H1 (cell line): ENCODE results near the gene KRTAP5-1. TPM values are rescaled to one million over a fixed set of nuclear protein-coding genes. Genes with fewer than 3 reads are reported as not detected.

Experiments used
- CTCF ChIA-PET: fragments of 300-600 bp; sonication (Branson Sonifier 250); formaldehyde crosslinking; loops from one replicate; lab custom pipeline; 2021; ENCODE audit not compliant: partially characterized antibody; lab: Charles Lee
- POLR2A ChIA-PET: fragments of 300-600 bp; sonication (Branson Sonifier 250); formaldehyde crosslinking; loops from one replicate; lab custom pipeline; 2021; ENCODE audit warnings: inconsistent platforms; ENCODE audit not compliant: partially characterized antibody; lab: Charles Lee
- DNase-seq, 2 experiments: peaks; one replicate each; pipeline versions ENCODE4 v3.0.0 to v3.0.0-alpha.2; 2010 to 2022; ENCODE audit warnings: low spot score in 2 of 2, low read depth in 1 of 2, mixed read lengths in 1 of 2
- FAIRE-seq: peaks from 2 replicates; lab custom pipeline; 2011; peaks lifted over from hg19 to GRCh38; lab: Jason Lieb, UNC
- H2AFZ ChIP-seq: 2 replicates; pipeline ENCODE4 v1.8.1; 2012; ENCODE audit warnings: low read length, inconsistent platforms
- H2AK5ac ChIP-seq: 2 replicates; pipeline ENCODE4 v1.6.1; 2013; ENCODE audit warnings: low read depth, low read length
- H2BK120ac ChIP-seq: replicated peaks from 2 replicates; pipeline ENCODE3; 2013; ENCODE audit warnings: low read depth, low read length, inconsistent platforms
- H2BK12ac ChIP-seq: 2 replicates; pipeline ENCODE4 v1.6.1; 2013; ENCODE audit warnings: low read depth, low read length
- H2BK15ac ChIP-seq: 2 replicates; pipeline ENCODE4 v1.6.1; 2013; ENCODE audit warnings: low read length
- H2BK20ac ChIP-seq: 2 replicates; pipeline ENCODE4 v1.6.1; 2013; ENCODE audit warnings: low read length
- H2BK5ac ChIP-seq: 2 replicates; pipeline ENCODE4 v1.6.1; 2013; ENCODE audit warnings: low read depth, low read length
- H3K14ac ChIP-seq: 2 replicates; pipeline ENCODE4 v1.6.1; 2013; ENCODE audit warnings: inconsistent platforms; ENCODE audit not compliant: insufficient read length
- H3K18ac ChIP-seq: 2 replicates; pipeline ENCODE4 v1.6.1; 2013; ENCODE audit warnings: low read length; ENCODE audit errors: extremely low read depth
- H3K23ac ChIP-seq: 2 replicates; pipeline ENCODE4 v1.6.1; 2013; ENCODE audit warnings: inconsistent platforms; ENCODE audit not compliant: insufficient read length
- H3K23me2 ChIP-seq: 2 replicates; pipeline ENCODE4 v1.6.1; 2013; ENCODE audit warnings: low read depth, low read length
- H3K27ac ChIP-seq: 2 replicates; pipeline ENCODE4 v1.6.1; 2011; ENCODE audit warnings: low read depth, low read length, inconsistent platforms
- H3K27me3 ChIP-seq, 4 experiments: replicated peaks in 1 of 4; 1 replicate in 1 of 4; 2 replicates in 3 of 4; pipeline versions ENCODE4 v1.6.1 to v1.8.1; 2011 to 2013; ENCODE audit warnings: low read length in 3 of 4, mild to moderate bottlenecking in 3 of 4, inconsistent platforms in 2 of 4, mixed read lengths in 2 of 4, moderate library complexity in 1 of 4; ENCODE audit not compliant: control insufficient read depth in 3 of 4, insufficient read depth in 3 of 4; ENCODE audit errors: extremely low read depth in 1 of 4
- H3K36me3 ChIP-seq, 4 experiments: 2 replicates each; pipeline versions ENCODE4 v1.6.1 to v1.8.1; 2011 to 2013; ENCODE audit warnings: mild to moderate bottlenecking in 4 of 4, low read length in 3 of 4, moderate library complexity in 2 of 4, control low read depth in 1 of 4, inconsistent platforms in 1 of 4; ENCODE audit not compliant: insufficient read depth in 4 of 4, control insufficient read depth in 2 of 4
- H3K4ac ChIP-seq: replicated peaks from 2 replicates; pipeline ENCODE3; 2013; ENCODE audit warnings: low read length, low read depth, mixed read lengths, inconsistent platforms; ENCODE audit not compliant: insufficient read length
- H3K4me1 ChIP-seq, 4 experiments: replicated peaks in 1 of 4; 1 replicate in 1 of 4; 2 replicates in 3 of 4; pipeline versions ENCODE4 v1.6.1 to v1.8.1; 2011 to 2013; ENCODE audit warnings: low read length in 3 of 4, inconsistent platforms in 2 of 4, mixed read lengths in 1 of 4; ENCODE audit not compliant: insufficient read depth in 4 of 4, control insufficient read depth in 3 of 4
- H3K4me2 ChIP-seq, 2 experiments: 2 replicates each; pipeline versions ENCODE4 v1.6.1 to v1.8.1; 2011 to 2013; ENCODE audit warnings: low read depth in 2 of 2, low read length in 2 of 2, control low read depth in 1 of 2, inconsistent platforms in 1 of 2, mild to moderate bottlenecking in 1 of 2; ENCODE audit not compliant: insufficient read depth in 1 of 2
- H3K4me3 ChIP-seq, 4 experiments: fragments of 200-600, 300-600 bp in 1 of 4; sonication (generic), shearing (Covaris generic), sonication (Bioruptor Twin) in 1 of 4; 2 replicates each; pipeline versions ENCODE4 v1.5.1 to v1.8.1; 2011 to 2016; ENCODE audit warnings: low read length in 4 of 4, low read depth in 3 of 4, control low read depth in 2 of 4, inconsistent platforms in 2 of 4, mild to moderate bottlenecking in 2 of 4, mixed read lengths in 1 of 4, moderate library complexity in 1 of 4; ENCODE audit not compliant: insufficient read depth in 2 of 4; ENCODE audit errors: extremely low read depth in 1 of 4
- H3K56ac ChIP-seq: replicated peaks from 2 replicates; pipeline ENCODE3; 2013; ENCODE audit warnings: low read depth, mild to moderate bottlenecking, mixed read lengths, low read length, inconsistent platforms; ENCODE audit not compliant: insufficient read length
- H3K79me1 ChIP-seq: 2 replicates; pipeline ENCODE4 v1.6.1; 2013; ENCODE audit warnings: low read depth, low read length, control low read depth
- H3K79me2 ChIP-seq, 2 experiments: 2 replicates each; pipeline versions ENCODE4 v1.6.1 to v1.8.1; 2012 to 2013; ENCODE audit warnings: low read length in 2 of 2, mild to moderate bottlenecking in 2 of 2, inconsistent platforms in 1 of 2; ENCODE audit not compliant: insufficient read depth in 2 of 2, control insufficient read depth in 1 of 2
- H3K9ac ChIP-seq, 4 experiments: replicated peaks in 1 of 4; 1 replicate in 1 of 4; 2 replicates in 3 of 4; pipeline versions ENCODE4 v1.6.1 to v1.8.1; 2011 to 2013; ENCODE audit warnings: low read depth in 3 of 4, low read length in 3 of 4, control low read depth in 2 of 4, mild to moderate bottlenecking in 2 of 4, moderate library complexity in 2 of 4, inconsistent platforms in 1 of 4; ENCODE audit errors: extremely low read depth in 1 of 4
- H3K9me3 ChIP-seq, 2 experiments: 2 replicates each; pipeline versions ENCODE4 v1.6.1 to v1.8.1; 2012 to 2013; ENCODE audit warnings: mild to moderate bottlenecking in 2 of 2, moderate library complexity in 2 of 2, control low read depth in 1 of 2, inconsistent platforms in 1 of 2, low read depth in 1 of 2, low read length in 1 of 2, mixed read lengths in 1 of 2; ENCODE audit not compliant: insufficient read depth in 2 of 2
- H4K20me1 ChIP-seq, 2 experiments: replicated peaks in 1 of 2; 2 replicates each; pipeline versions ENCODE3 to v1.8.1; 2011 to 2013; ENCODE audit warnings: inconsistent platforms in 2 of 2, low read length in 2 of 2, mild to moderate bottlenecking in 1 of 2; ENCODE audit not compliant: insufficient read depth in 2 of 2, control insufficient read depth in 1 of 2
- H4K5ac ChIP-seq: 2 replicates; pipeline ENCODE4 v1.6.1; 2013; ENCODE audit warnings: low read length, low read depth, mixed read lengths, inconsistent platforms; ENCODE audit not compliant: insufficient read length
- H4K8ac ChIP-seq: 2 replicates; pipeline ENCODE4 v1.8.0; 2013; ENCODE audit warnings: mild to moderate bottlenecking, moderate library complexity, low read length, inconsistent platforms; ENCODE audit not compliant: insufficient read depth; ENCODE audit errors: extremely low read depth
- H4K91ac ChIP-seq: replicated peaks from 2 replicates; pipeline ENCODE3; 2013; ENCODE audit warnings: low read length, mixed read lengths, inconsistent platforms; ENCODE audit not compliant: insufficient read length
- ASH2L ChIP-seq: fragments of 200-600, 300-600 bp; sonication (generic); IDR thresholded peaks from one replicate; pipeline ENCODE4 v1.7.1; 2017; ENCODE audit warnings: low read length
- CEBPB ChIP-seq: IDR thresholded peaks from 2 replicates; pipeline ENCODE4 v1.6.1; 2012; ENCODE audit warnings: low read depth, low read length
- CTBP2 ChIP-seq: IDR thresholded peaks from 2 replicates; pipeline ENCODE4 v1.7.0; 2011; ENCODE audit warnings: borderline replicate concordance, mild to moderate bottlenecking, moderate library complexity, mixed read lengths, low read length; ENCODE audit not compliant: insufficient read depth, insufficient read length
- E2F6 ChIP-seq: IDR thresholded peaks from 2 replicates; pipeline ENCODE4 v1.6.1; 2012; ENCODE audit warnings: inconsistent platforms
- GTF2F1 ChIP-seq: IDR thresholded peaks from 2 replicates; pipeline ENCODE4 v1.6.1; 2012; ENCODE audit warnings: low read depth, low read length, improper control_type of control experiment, borderline replicate concordance
- MAX ChIP-seq: IDR thresholded peaks from 2 replicates; pipeline ENCODE4 v1.6.1; 2012; ENCODE audit warnings: inconsistent platforms
- NRF1 ChIP-seq: IDR thresholded peaks from 2 replicates; pipeline ENCODE4 v1.6.1; 2011; ENCODE audit warnings: mild to moderate bottlenecking, low read depth, low read length, improper control_type of control experiment
- PHF8 ChIP-seq: fragments of 200-600 bp; sonication (generic); conservative IDR thresholded peaks from 2 replicates; pipeline ENCODE4 v1.7.1; 2012; ENCODE audit warnings: low read depth, mild to moderate bottlenecking, inconsistent platforms, low read length, moderate library complexity
- SIN3A ChIP-seq, 2 experiments: IDR thresholded peaks in 1 of 2; conservative IDR thresholded peaks in 1 of 2; 2 replicates each; pipeline ENCODE4 v1.6.1; 2011 to 2012; ENCODE audit warnings: low read length in 2 of 2, improper control_type of control experiment in 1 of 2, low read depth in 1 of 2, mild to moderate bottlenecking in 1 of 2
- SIRT6 ChIP-seq: IDR thresholded peaks from one replicate; pipeline ENCODE4 v1.7.1; 2012; ENCODE audit warnings: low read length, inconsistent platforms
- SRF ChIP-seq: IDR thresholded peaks from 2 replicates; pipeline ENCODE4 v1.6.1; 2011; ENCODE audit warnings: mild to moderate bottlenecking, low read depth, low read length, moderate library complexity
- TBP ChIP-seq: IDR thresholded peaks from 2 replicates; pipeline ENCODE4 v1.6.1; 2011; ENCODE audit warnings: low read depth, low read length, improper control_type of control experiment
- YY1 ChIP-seq: IDR thresholded peaks from 2 replicates; pipeline ENCODE4 v1.6.1; 2011; ENCODE audit warnings: low read depth, mild to moderate bottlenecking, low read length
- ZNF274 ChIP-seq: IDR thresholded peaks from 2 replicates; pipeline ENCODE4 v1.7.0; 2012; ENCODE audit warnings: low read length, borderline replicate concordance; ENCODE audit errors: extremely low read depth
- WGBS, 2 experiments: shearing (Covaris generic) in 1 of 2; methylation state at CpG; one replicate each; pipeline versions ENCODE4 v1.1.6 to v1.1.7; 2013 to 2015; ENCODE audit warnings: low lambda C conversion rate in 2 of 2, mixed read lengths in 2 of 2, inconsistent platforms in 1 of 2, low coverage in 1 of 2, missing lambda C conversion rate in 1 of 2; ENCODE audit not compliant: insufficient replicate concordance in 2 of 2, insufficient coverage in 1 of 2, insufficient read length in 1 of 2; ENCODE audit errors: extremely low coverage in 1 of 2, missing lambda C conversion rate in 1 of 2; 5-methylcytosine and 5-hydroxymethylcytosine counted together
- polyA plus RNA-seq, 7 experiments: library from polyadenylated mRNA; depleted of rRNA in 3 of 7; stranded (reverse) in 5 of 7; unstranded in 2 of 7; fragments of >200 nt in 5 of 7; fragments of 200-250 nt in 2 of 7; gene quantifications; 1 replicate in 5 of 7; 2 replicates in 1 of 7; 4 replicates in 1 of 7; pipeline versions ENCODE4 v1.2.1 to v1.2.3, GENCODE V29; 2011 to 2013; ENCODE audit warnings: missing spikeins in 2 of 7, mixed read lengths in 2 of 7
- total RNA-seq: library from RNA; stranded (reverse); fragmentation: NEBNext Ultra II Directional; extraction: Animal tissue kit (Norgen Biotek cat#: 25700); gene quantifications from 2 replicates; pipeline ENCODE4 v1.2.1, GENCODE V29; 2021

Gene KRTAP5-1
- total and polyA plus RNA-seq, 2 of the 8 experiments (the other 6 are each of a cell fraction or from before 2014, with no cell fraction given), result not detected

GRCh38 chr11:1623716-1624115 lies 38.6 kb upstream of the KRTAP5-1 start:
- H3K4ac ChIP-seq, result no peak overlapping the region
- H2BK20ac ChIP-seq, result no peak overlapping the region
- peak overlapping the region; percentile 61; the same call in 1 of the 2 replicates for H2BK15ac ChIP-seq
- no peak overlapping the region for H4K5ac ChIP-seq
- no peaks in the 10 kb centered on the region for H3K79me2 ChIP-seq
- H3K4me2 ChIP-seq, result no peak overlapping the region
- H3K9ac ChIP-seq, result no peak overlapping the region
- ChIA-PET CTCF (interaction anchor here (0.6 to 6.5 kb wide), 9 partner anchors 9 to 1124 kb away, joined by 3 to 47 read pairs (median 3); no protein-coding TSS in a partner anchor), POLR2A (no interaction called here)
- H2AK5ac ChIP-seq, result no peak overlapping the region
- FAIRE-seq, result no peak
- no peak overlapping the region for H3K4me3 ChIP-seq
- WGBS, 2 experiments, result 98% methylated on average over 9 of the region's 9 CpGs; no CpG with 5 or more reads in 1 of the 2 experiments
- DNase-seq, result no peak
- no peak overlapping the region for H3K18ac ChIP-seq
- no peaks in the 10 kb centered on the region; a peak in 2 of 7 replicates for H3K4me1 ChIP-seq
- H2BK5ac ChIP-seq, result no peak overlapping the region
- H3K23ac ChIP-seq, result no peak overlapping the region
- H3K36me3 ChIP-seq, result no peaks in the 10 kb centered on the region
- no peak overlapping the region for H4K8ac ChIP-seq
- no peak overlapping the region for H3K56ac ChIP-seq
- no peaks in the 10 kb centered on the region for H3K79me1 ChIP-seq
- H3K27ac ChIP-seq, result no peak overlapping the region
- peak overlapping the region; percentile 39; the same call in 1 of the 2 replicates for H2BK12ac ChIP-seq
- peaks cover 0 to 6% (median 0%) of the 10 kb centered on the region in 4 experiments; a peak in 4 of 7 replicates for H3K27me3 ChIP-seq
- no peak overlapping the region for H2BK120ac ChIP-seq
- H2AFZ ChIP-seq, result peak overlapping the region; percentile 46; the same call in 1 of the 2 replicates
- H3K9me3 ChIP-seq, result no peaks in the 10 kb centered on the region
- H4K91ac ChIP-seq, result no peak overlapping the region
- no peaks in the 10 kb centered on the region for H3K23me2 ChIP-seq
- no peak overlapping the region for H3K14ac ChIP-seq
- no peaks in the 10 kb centered on the region for H4K20me1 ChIP-seq
- TF ChIP-seq MAX (no peak), CTBP2 (no peak), YY1 (no peak), GTF2F1 (no peak), ASH2L (no peak), ZNF274 (no peak), PHF8 (no peak), SRF (no peak), SIRT6 (no peak), TBP (no peak), E2F6 (no peak), SIN3A (conservative IDR thresholded peaks at IDR 0.05 in 1 of 2, IDR thresholded peaks at IDR 0.05 in 1 of 2; ENCODE audit: low read depth in 1 of 2, low read length in 2 of 2) (no peak), NRF1 (no peak), CEBPB (no peak)
